K562 (cell line): ENCODE measurements around the gene MAD1L1. TPM values are rescaled to one million over a fixed set of nuclear protein-coding genes. Genes with fewer than 3 reads are reported as not detected.

ENCODE experiments used
- ATAC-seq: fragments of 200-7000 bp; cut with Tn5 transposase; 3 replicates; pipeline ENCODE4 v1.9.1; 2020; ENCODE audit warnings: moderate library complexity
- BruUV-seq: library from RNA; stranded (reverse); fragments of 400-500 nt; replicated peaks from 2 replicates; lab custom pipeline; 2021; lab: Mats Ljungman, UMichigan
- CTCF ChIA-PET: fragments of 300-600 bp; formaldehyde crosslinking; extraction: SDS; loops from one replicate; lab custom pipeline; 2021; ENCODE audit warnings: low intra/inter-chr PET ratio; lab: Yijun Ruan, JAX
- POLR2A ChIA-PET: fragments of 300-600, 350-650 bp; sonication (Branson Sonifier 250); formaldehyde crosslinking; extraction: SDS; loops from one replicate; lab custom pipeline; 2021; ENCODE audit warnings: antibody characterized with exemption, inconsistent platforms; lab: Yijun Ruan, JAX
- DNase-seq, 4 experiments: peaks; one replicate each; pipeline versions ENCODE4 v3.0.0 to v3.0.0-alpha.2; 2011 to 2018; ENCODE audit warnings: low spot score in 3 of 4, mixed read lengths in 3 of 4; ENCODE audit errors: extremely low read depth in 1 of 4
- FAIRE-seq: peaks from 2 replicates; lab custom pipeline; 2011; peaks lifted over from hg19 to GRCh38; lab: Jason Lieb, UNC
- H2AFZ ChIP-seq: 2 replicates; pipeline ENCODE4 v1.6.0; 2011; ENCODE audit warnings: low read depth, low read length, control low read depth, inconsistent platforms
- H3K27ac ChIP-seq: fragments of 200-600 bp; 3 replicates; pipeline ENCODE4 v1.8.0; 2011; ENCODE audit warnings: low read depth, mild to moderate bottlenecking, control low read depth, inconsistent platforms, low read length, moderate library complexity, mixed read lengths; ENCODE audit errors: extremely low read depth
- H3K27me3 ChIP-seq, 2 experiments: fragments of 300-600 bp in 1 of 2; 2 replicates in 1 of 2; 3 replicates in 1 of 2; pipeline versions ENCODE4 v1.6.0 to v1.8.0; 2011; ENCODE audit warnings: inconsistent platforms in 2 of 2, low read length in 2 of 2, mild to moderate bottlenecking in 1 of 2, mixed read lengths in 1 of 2, moderate library complexity in 1 of 2; ENCODE audit not compliant: control insufficient read depth in 2 of 2, insufficient read depth in 2 of 2
- H3K36me3 ChIP-seq: fragments of 300-600 bp; 3 replicates; pipeline ENCODE4 v1.8.0; 2011; ENCODE audit warnings: mild to moderate bottlenecking, low read length, inconsistent platforms; ENCODE audit not compliant: control insufficient read depth, insufficient read depth
- H3K4me1 ChIP-seq, 2 experiments: fragments of 200-600 bp in 1 of 2; replicated peaks in 1 of 2; 2 replicates in 1 of 2; 3 replicates in 1 of 2; pipeline versions ENCODE4 v1.5.1 to v1.8.0; 2011; ENCODE audit warnings: inconsistent platforms in 2 of 2, low read length in 2 of 2, mild to moderate bottlenecking in 1 of 2, mixed read lengths in 1 of 2, moderate library complexity in 1 of 2; ENCODE audit not compliant: control insufficient read depth in 2 of 2, insufficient read depth in 2 of 2
- H3K4me2 ChIP-seq: 2 replicates; pipeline ENCODE4 v1.6.1; 2011; ENCODE audit warnings: low read length, control low read depth, inconsistent platforms, mixed read lengths; ENCODE audit not compliant: insufficient read depth
- H3K4me3 ChIP-seq: fragments of 200-600 bp; sonication (generic), shearing (Covaris generic); 2 replicates; pipeline ENCODE4 v1.5.1; 2016; ENCODE audit warnings: control low read depth, inconsistent platforms
- H3K79me2 ChIP-seq: fragments of 200-600 bp; 3 replicates; pipeline ENCODE4 v1.8.0; 2011; ENCODE audit warnings: low read length, inconsistent platforms; ENCODE audit not compliant: control insufficient read depth, insufficient read depth
- H3K9ac ChIP-seq, 2 experiments: 2 replicates each; pipeline versions ENCODE4 v1.6.0 to v1.6.1; 2011; ENCODE audit warnings: low read depth in 2 of 2, low read length in 2 of 2, control low read depth in 1 of 2, inconsistent platforms in 1 of 2, mild to moderate bottlenecking in 1 of 2, mixed read lengths in 1 of 2; ENCODE audit not compliant: insufficient read depth in 1 of 2
- H3K9me1 ChIP-seq: one replicate; pipeline ENCODE4 v1.6.0; 2011; ENCODE audit warnings: inconsistent platforms, mild to moderate bottlenecking, low read length, moderate library complexity; ENCODE audit not compliant: control insufficient read depth, insufficient read depth
- H3K9me3 ChIP-seq: replicated peaks from 2 replicates; pipeline ENCODE4 v1.5.1; 2011; ENCODE audit warnings: low read depth, low read length, inconsistent platforms; ENCODE audit not compliant: control insufficient read depth, insufficient read depth
- H4K20me1 ChIP-seq: replicated peaks from 2 replicates; pipeline ENCODE4 v1.6.1; 2011; ENCODE audit warnings: low read length, inconsistent platforms, mixed read lengths; ENCODE audit not compliant: control insufficient read depth, insufficient read depth
- ETS2 ChIP-seq: IDR thresholded peaks from 2 replicates; pipeline ENCODE4 v1.6.1; 2016; ENCODE audit warnings: borderline replicate concordance, missing genetic modification characterization, mild to moderate bottlenecking, moderate library complexity, missing compliant biosample characterization; ENCODE audit not compliant: poor library complexity, severe bottlenecking
- GABPB1 ChIP-seq: sonication (generic); formaldehyde crosslinking; IDR thresholded peaks from 2 replicates; pipeline ENCODE4 v1.8.0; 2022; ENCODE audit warnings: mild to moderate bottlenecking, missing genetic modification reagents
- HDGF ChIP-seq: fragments of 450-650 bp; IDR thresholded peaks from 2 replicates; pipeline ENCODE4 v1.6.1; 2016
- KLF10 ChIP-seq: fragments of 250-450 bp; sonication (Bioruptor Pico); IDR thresholded peaks from 2 replicates; pipeline ENCODE4 v1.6.1; 2021; ENCODE audit warnings: matching md5 sums
- MTA3 ChIP-seq: fragments of 450-650 bp; formaldehyde crosslinking; IDR thresholded peaks from 2 replicates; pipeline ENCODE4 v1.6.1; 2017; ENCODE audit warnings: mild to moderate bottlenecking, borderline replicate concordance
- THRAP3 ChIP-seq: fragments of 450-650 bp; IDR thresholded peaks from 2 replicates; pipeline ENCODE4 v1.6.1; 2016; ENCODE audit warnings: mild to moderate bottlenecking, inconsistent platforms, borderline replicate concordance
- WHSC1 ChIP-seq: IDR thresholded peaks from one replicate; pipeline ENCODE4 v1.6.1; 2012; ENCODE audit warnings: low read length, control low read depth, inconsistent platforms
- ZNF197 ChIP-seq: fragments of 200-800 bp; sonication (Bioruptor generic); IDR thresholded peaks from 2 replicates; pipeline ENCODE4 v1.6.1; 2016; ENCODE audit warnings: low read depth, missing genetic modification characterization, missing compliant biosample characterization
- ZNF518B ChIP-seq: fragments of 250-450 bp; sonication (Bioruptor Pico); IDR thresholded peaks from 2 replicates; pipeline ENCODE4 v1.5.0; 2021; ENCODE audit warnings: mild to moderate bottlenecking, moderate library complexity
- WGBS: fragments of 100-300 bp; shearing (Covaris generic); methylation state at CpG from one replicate; pipeline ENCODE4 v1.1.6; 2016; ENCODE audit warnings: low coverage, mixed read lengths; ENCODE audit not compliant: insufficient coverage; ENCODE audit errors: missing lambda C conversion rate; 5-methylcytosine and 5-hydroxymethylcytosine counted together
- in situ Hi-C: fragments of 300-500 bp; cut with MboI; formaldehyde crosslinking; loops from 4 replicates; pipeline ENCODE4 v1.15.0; 2018; ENCODE audit warnings: inconsistent platforms, mixed read lengths
- intact Hi-C: fragments of 100-400 bp; cut with micrococcal nuclease; formaldehyde crosslinking; loops from 2 replicates; pipeline ENCODE4 v1.14.2; 2022
- polyA plus RNA-seq, 8 experiments: library from polyadenylated mRNA; depleted of rRNA in 4 of 8; stranded (reverse) in 5 of 8; unstranded in 3 of 8; fragments of >200 nt; fragmentation: Nextera tagmentation in 2 of 8; fragmentation: Illumina TruSeq in 1 of 8; extraction: Ambion mirVana in 2 of 8; extraction: Trizol in 1 of 8; gene quantifications; 2 replicates each; pipeline versions ENCODE4 v1.2.1 to v1.2.3, GENCODE V29; 2011 to 2014; ENCODE audit warnings: inconsistent platforms in 1 of 8, missing spikeins in 1 of 8
- total RNA-seq, 7 experiments: library from RNA; depleted of rRNA in 6 of 7; stranded (reverse); fragments of >200 nt in 6 of 7; fragmentation: Illumina TruSeq in 2 of 7; extraction: Trizol in 2 of 7; gene quantifications; 2 replicates each; pipeline versions ENCODE4 v1.2.1 to v1.2.3, GENCODE V29; 2011 to 2021; ENCODE audit warnings: low replicate concordance in 1 of 7

Gene MAD1L1
- total and polyA plus RNA-seq, 9 of the 15 experiments (the other 6 are each of a cell fraction or from before 2014, with no cell fraction given) = 1.7 to 89.7 (median 18.0) TPM

- intact Hi-C loops (no loop called here), in situ Hi-C loops (no loop called here)
- ChIA-PET POLR2A (interaction anchor here (0.9 to 1.2 kb wide), 4 partner anchors 12 to 67 kb away, joined by 3 to 4 read pairs (median 3); no protein-coding TSS in a partner anchor), CTCF (no interaction called here)
- H3K9me1 ChIP-seq = no peaks in the 10 kb centered on the region
- WGBS = 86% methylated on average over 17 of the region's 28 CpGs
- 0 out of 2 replicates have a peak overlapping the region, but pooled peaks have one; percentile 5 for H2AFZ ChIP-seq
- peaks cover 26% of the 10 kb centered on the region for H3K79me2 ChIP-seq
- no peaks in the 10 kb centered on the region for H3K9me3 ChIP-seq
- H3K36me3 ChIP-seq = peaks cover 5% of the 10 kb centered on the region; the same call in 2 of the 3 replicates
- no peaks in the 10 kb centered on the region for H4K20me1 ChIP-seq
- peaks cover 51 to 75% of the 10 kb centered on the region in 2 experiments for H3K4me1 ChIP-seq
- BruUV-seq = no TSS peak
- H3K4me2 ChIP-seq = peak overlapping the region; percentile 3; the same call in 1 of the 2 replicates
- H3K4me3 ChIP-seq = no peak overlapping the region
- peak overlapping the region; percentile 15 to 88; a peak in 2 of 4 replicates for H3K9ac ChIP-seq
- peak overlapping the region; percentile 97 for H3K27ac ChIP-seq
- TF ChIP-seq ETS2 (no peak), WHSC1 (peak; percentile 21), MTA3 (0 out of 2 replicates have a peak, but pooled peaks have one; percentile 23)
- TF ChIP-seq, all 486 proteins: peak for 2
- DNase-seq = no peak
- FAIRE-seq = no peak
- ATAC-seq = no peak
- H3K27me3 ChIP-seq = no peaks in the 10 kb centered on the region
Measured at GRCh38 chr7:2017914-2018568, 214.7 kb downstream of the MAD1L1 start.

DNA sequence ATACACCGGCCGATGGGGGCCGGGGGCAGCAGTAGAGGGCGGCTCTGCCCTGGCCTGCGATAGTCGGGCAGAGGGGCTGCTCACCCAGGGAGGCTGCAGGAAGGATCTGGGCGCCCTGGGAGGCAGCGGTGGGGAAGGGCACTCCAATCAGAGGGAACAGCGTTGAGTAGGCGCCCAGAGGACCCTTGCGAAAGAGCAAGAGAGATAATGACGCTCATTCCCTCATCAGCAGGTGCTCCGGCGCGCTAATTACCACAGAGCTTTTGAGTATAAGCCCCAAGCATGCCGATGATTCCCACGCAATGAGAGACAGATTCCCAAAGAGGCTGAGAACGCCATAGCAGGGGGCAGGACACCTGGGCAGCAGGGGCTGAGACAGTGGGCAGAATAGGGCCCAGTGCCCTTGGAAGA, 215.3 kb downstream of the MAD1L1 start:
- no peaks in the 10 kb centered on the region for H3K27me3 ChIP-seq
- no peaks in the 10 kb centered on the region for H3K9me1 ChIP-seq
- H3K4me1 ChIP-seq = peaks cover 47 to 78% of the 10 kb centered on the region in 2 experiments
- no peak overlapping the region for H3K4me3 ChIP-seq
- DNase-seq = no peak
- ChIA-PET CTCF (no interaction called here), POLR2A (no interaction called here)
- 96% methylated on average over 14 of the region's 18 CpGs for WGBS
- H2AFZ ChIP-seq = no peak overlapping the region
- intact Hi-C loops = no loop called here
- H3K36me3 ChIP-seq = peaks cover 10% of the 10 kb centered on the region; the same call in 2 of the 3 replicates
- no peaks in the 10 kb centered on the region for H4K20me1 ChIP-seq
- in situ Hi-C loops = no loop called here
- FAIRE-seq = no peak
- no TSS peak for BruUV-seq
- H3K4me2 ChIP-seq = no peak overlapping the region
- H3K27ac ChIP-seq = no peak overlapping the region
- H3K9ac ChIP-seq = peak overlapping the region in 1 of 2 experiments; percentile 88; a peak in 2 of 4 replicates
- H3K9me3 ChIP-seq = no peaks in the 10 kb centered on the region
- no peak for ATAC-seq
- peaks cover 26% of the 10 kb centered on the region for H3K79me2 ChIP-seq
- TF ChIP-seq ZNF197 (CRISPR knock-in tag) (no peak), THRAP3 (no peak), GABPB1 (CRISPR knock-in tag) (no peak), KLF10 (CRISPR knock-in tag) (no peak), HDGF (no peak), ZNF518B (CRISPR knock-in tag) (no peak)
